ENCODE data around the gene SULF2. TPM values are rescaled to one million over a fixed set of nuclear protein-coding genes. Genes with fewer than 3 reads are reported as not detected.

Gene SULF2
- total and polyA plus RNA-seq, 2 of the 4 experiments (the other 2 are of a cell fraction): 0.54 to 0.77 TPM

- H4K5ac ChIP-seq (ENCODE audit: low read depth, low read length): no peak overlapping the region
- no peak overlapping the region for H4K91ac ChIP-seq (ENCODE audit: insufficient read depth, low read depth, low read length)
- H4K20me1 ChIP-seq (ENCODE audit: insufficient read depth, low read length): no peaks in the 10 kb centered on the region
- WGBS, 2 experiments (ENCODE audit: extremely low coverage in 2 of 2, insufficient read length in 1 of 2): 93% methylated on average over 6 of the region's 12 CpGs; no CpG with 5 or more reads in 1 of the 2 experiments
- H3K14ac ChIP-seq (replicated peaks; ENCODE audit: low read depth, low read length): no peak overlapping the region
- no peak overlapping the region for H2BK15ac ChIP-seq (ENCODE audit: low read depth, low read length)
- dilution Hi-C loops (cut with HindIII; ENCODE audit: low sequenced_read_pairs, unreplicated experiment): no loop called here
- H2BK20ac ChIP-seq (ENCODE audit: low read depth, low read length): no peak overlapping the region
- H3K27ac ChIP-seq (ENCODE audit: insufficient read depth, low read length): no peak overlapping the region
- no peak overlapping the region for H2AFZ ChIP-seq (replicated peaks; ENCODE audit: low read length, poor library complexity)
- H3K4me2 ChIP-seq (ENCODE audit: low read depth, low read length): no peak overlapping the region
- H3K27me3 ChIP-seq (ENCODE audit: control insufficient read depth, insufficient read depth, low read length): peaks cover under 1% of the 10 kb centered on the region
- DNase-seq: no peak
- no peak overlapping the region for H3K4me3 ChIP-seq (ENCODE audit: insufficient read depth, low read depth, low read length)
- H4K8ac ChIP-seq (ENCODE audit: low read depth in 2 of 2, low read length in 2 of 2): no peak overlapping the region
- BruUV-seq (replicated peaks): no TSS peak
- no peak overlapping the region for H3K4ac ChIP-seq (ENCODE audit: low read depth, low read length)
- H3K9ac ChIP-seq (ENCODE audit: low read depth, low read length): no peak overlapping the region
- no peak for ATAC-seq (ENCODE audit: low read depth)
- ChIA-PET CTCF (interaction anchor here (1.3 kb wide), 1 partner anchor 955 kb away, joined by 5 read pairs; no protein-coding TSS in a partner anchor), POLR2A (ENCODE audit: unreplicated experiment) (no interaction called here)
- H2AK5ac ChIP-seq (ENCODE audit: low read depth, low read length): no peak overlapping the region
- no peak overlapping the region for H2AK9ac ChIP-seq (replicated peaks; ENCODE audit: low read depth, low read length, poor library complexity)
- no peak overlapping the region for H3K18ac ChIP-seq (ENCODE audit: low read depth, low read length)
- no peaks in the 10 kb centered on the region for H3K9me3 ChIP-seq (ENCODE audit: control insufficient read depth, insufficient read depth, low read length)
- peaks cover 14% of the 10 kb centered on the region; the same call in 1 of the 2 replicates for H3K36me3 ChIP-seq (ENCODE audit: control insufficient read depth, insufficient read depth, low read length)
- no peak overlapping the region for H3K56ac ChIP-seq (ENCODE audit: extremely low read depth, insufficient read depth, low read length)
- intact Hi-C loops (cut with micrococcal nuclease): loop anchor here (5.0 kb wide), 1 partner anchor 633 kb away; no protein-coding TSS in a partner anchor
- in situ Hi-C loops (cut with MboI; ENCODE audit: low sequenced_read_pairs): loop anchor here (25.0 kb wide), 1 partner anchor 1248 kb away; the partner anchor contains the start of gene ARFGEF2
- no peak overlapping the region for H2BK5ac ChIP-seq (ENCODE audit: low read depth, low read length, poor library complexity, severe bottlenecking)
- H2BK120ac ChIP-seq (ENCODE audit: low read depth, low read length): no peak overlapping the region
- H3K9me1 ChIP-seq (ENCODE audit: insufficient read depth, low read length): peaks cover 3% of the 10 kb centered on the region; the same call in 1 of the 2 replicates
- H3K23ac ChIP-seq (ENCODE audit: low read depth, low read length): no peak overlapping the region
- TF ChIP-seq MAFK (IDR thresholded peaks at IDR 0.05; ENCODE audit: low read depth, low read length) (no peak), NFE2L2 (IDR thresholded peaks at IDR 0.05; ENCODE audit: low read depth, low read length) (no peak), RFX5 (IDR thresholded peaks at IDR 0.05; ENCODE audit: low read depth, low read length) (no peak), CHD1 (IDR thresholded peaks at IDR 0.05; ENCODE audit: low read depth, low read length) (no peak), POLR2A (IDR thresholded peaks at IDR 0.05; ENCODE audit: low read depth, low read length) (no peak), CTCF (conservative IDR thresholded peaks at IDR 0.05; ENCODE audit: low read depth, low read length) (no peak), BHLHE40 (IDR thresholded peaks at IDR 0.05; ENCODE audit: low read depth, low read length) (no peak), RAD21 (IDR thresholded peaks at IDR 0.05; ENCODE audit: low read length) (no peak), USF2 (IDR thresholded peaks at IDR 0.05; ENCODE audit: low read depth, low read length) (no peak), MAZ (IDR thresholded peaks at IDR 0.05; ENCODE audit: borderline replicate concordance, low read depth, low read length) (no peak), MXI1 (IDR thresholded peaks at IDR 0.05; ENCODE audit: borderline replicate concordance, low read depth, low read length) (no peak)
- H3K4me1 ChIP-seq (ENCODE audit: control insufficient read depth, insufficient read depth, low read length): no peaks in the 10 kb centered on the region
- H3K79me1 ChIP-seq (ENCODE audit: low read depth in 1 of 2, low read length in 2 of 2): no peaks in the 10 kb centered on the region
Observed at GRCh38 chr20:47664744-47665143, 120.5 kb downstream of the SULF2 start.

Data from IMR-90 (cell line).